HG03354 (cell line): Measurements from ENCODE around the gene C3orf20.

Experiments used
- ATAC-seq: cut with Tn5 transposase; IDR thresholded peaks from one replicate; pipeline ENCODE4 v1.9.1; 2021; ENCODE audit warnings: mild to moderate bottlenecking; ENCODE audit not compliant: unreplicated experiment, poor library complexity, severe bottlenecking

Gene C3orf20

GRCh38 chr3:14788644-14789043 is 113.7 kb downstream of the C3orf20 start:
- no peak for ATAC-seq

- ATAC-seq: no peak
These were observed 114.3 kb downstream of the C3orf20 start for GRCh38 chr3:14789221-14789620.

GRCh38 chr3:14789640-14790285 is 114.8 kb downstream of the C3orf20 start:
- no peak for ATAC-seq

- peak; percentile 63 for ATAC-seq
These were observed 116.5 kb downstream of the C3orf20 start for GRCh38 chr3:14791343-14791945.

GRCh38 chr3:14792691-14793121 is 117.8 kb downstream of the C3orf20 start:
- no peak for ATAC-seq

GRCh38 chr3:14793126-14793857 is 118.4 kb downstream of the C3orf20 start:
- no peak for ATAC-seq

- ATAC-seq: no peak
These were observed 118.9 kb downstream of the C3orf20 start for GRCh38 chr3:14793858-14794234.

GRCh38 chr3:14794435-14794834 is 119.5 kb downstream of the C3orf20 start:
- ATAC-seq: no peak

- ATAC-seq: no peak
These were observed 121.1 kb downstream of the C3orf20 start for GRCh38 chr3:14795996-14796395.

- no peak for ATAC-seq
These were observed 121.6 kb downstream of the C3orf20 start for GRCh38 chr3:14796403-14797077.

- ATAC-seq: no peak
These were observed 122.8 kb downstream of the C3orf20 start for GRCh38 chr3:14797731-14798130.

- no peak for ATAC-seq
These were observed 123.3 kb downstream of the C3orf20 start for GRCh38 chr3:14798231-14798630.

GRCh38 chr3:14799146-14799545 is 124.2 kb downstream of the C3orf20 start:
- ATAC-seq: no peak

GRCh38 chr3:14801031-14801430 is 126.1 kb downstream of the C3orf20 start:
- ATAC-seq: no peak

GRCh38 chr3:14801668-14802380 is 126.9 kb downstream of the C3orf20 start:
- no peak for ATAC-seq

- no peak for ATAC-seq
These were observed 127.4 kb downstream of the C3orf20 start for GRCh38 chr3:14802381-14802731.

GRCh38 chr3:14803101-14803980 is 128.4 kb downstream of the C3orf20 start:
- no peak for ATAC-seq

GRCh38 chr3:14803981-14804834 is 129.3 kb downstream of the C3orf20 start:
- no peak for ATAC-seq
